Hindlimb muscle (tissue), 1 donor: Measurements from ENCODE around the gene PDIA6. TPM values are rescaled to one million over a fixed set of nuclear protein-coding genes. Genes with fewer than 3 reads are reported as not detected.

Experiments
- DNase-seq: peaks from one replicate; pipeline ENCODE4 v3.0.0-alpha.2; 2013
- polyA plus RNA-seq: library from polyadenylated mRNA; unstranded; fragments of 120-200 nt; gene quantifications from one replicate; pipeline ENCODE4 v1.2.1, GENCODE V29; 2013; ENCODE audit not compliant: insufficient read length

PDIA6 gene
- polyA plus RNA-seq, 1 donor = 125 TPM

DNA sequence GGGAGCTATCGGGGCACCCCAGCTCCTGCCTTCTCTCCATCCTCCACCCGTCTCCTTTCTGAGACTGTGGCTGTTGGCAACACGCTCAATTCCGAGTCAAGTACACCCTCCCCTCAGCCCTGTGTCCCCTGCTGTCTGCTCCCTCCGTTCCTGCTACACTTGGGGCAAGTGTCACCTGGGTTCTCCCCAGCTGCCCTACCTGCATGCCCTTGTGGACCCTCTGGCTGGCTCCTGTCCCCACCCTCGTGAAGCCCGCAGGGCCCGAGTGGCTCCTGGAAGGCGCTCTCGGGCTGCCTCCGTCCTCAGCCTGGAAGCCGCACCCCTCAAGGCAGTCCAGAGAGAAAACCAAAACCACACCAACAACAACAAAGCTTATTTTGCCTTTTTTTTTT, 33.9 kb downstream of the PDIA6 start:
- DNase-seq = no peak

DNA sequence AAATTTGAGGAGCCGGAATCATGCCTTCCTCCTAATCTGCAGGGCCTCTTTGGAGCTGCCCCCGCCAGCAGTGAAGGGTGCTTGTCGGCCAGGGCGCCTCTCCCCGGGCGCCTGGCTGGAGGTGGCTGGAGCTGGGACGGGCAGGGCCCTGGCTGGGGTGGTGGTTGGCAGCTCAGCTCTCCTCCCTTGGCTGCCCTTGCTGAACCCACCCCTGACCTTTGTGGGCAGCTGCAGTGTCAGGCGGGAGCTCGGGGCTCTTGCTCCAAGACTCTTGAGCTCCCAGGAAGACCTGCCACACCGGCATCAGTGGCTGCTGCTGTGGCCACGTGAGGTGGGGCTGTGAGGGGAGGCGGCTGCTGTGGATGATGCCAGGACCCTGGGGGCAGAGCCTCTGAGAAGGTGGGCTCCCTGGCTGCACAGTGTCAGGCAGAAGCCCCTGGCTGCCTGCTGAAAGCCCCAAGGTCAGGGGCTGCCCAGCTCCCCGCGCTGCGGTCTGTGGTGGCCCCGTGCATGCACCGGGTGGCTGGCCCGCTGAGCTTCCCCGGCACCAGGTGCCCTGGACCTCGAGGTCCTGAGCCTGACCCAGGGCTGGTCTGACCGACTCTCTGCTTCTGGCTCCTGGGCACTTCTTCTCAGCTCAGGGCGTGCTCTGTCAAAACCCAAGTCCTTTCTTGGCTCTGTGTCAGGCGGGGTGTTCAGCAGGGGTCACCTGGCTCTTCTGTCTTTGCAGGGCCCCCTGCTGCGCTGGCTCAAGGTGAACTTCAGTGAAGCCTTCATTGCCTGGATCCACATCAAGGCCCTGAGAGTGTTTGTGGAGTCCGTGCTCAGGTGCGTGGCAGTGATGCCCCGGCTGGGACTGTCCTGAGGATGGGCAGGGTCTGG, 34.5 kb downstream of the PDIA6 start:
- no peak for DNase-seq

DNA sequence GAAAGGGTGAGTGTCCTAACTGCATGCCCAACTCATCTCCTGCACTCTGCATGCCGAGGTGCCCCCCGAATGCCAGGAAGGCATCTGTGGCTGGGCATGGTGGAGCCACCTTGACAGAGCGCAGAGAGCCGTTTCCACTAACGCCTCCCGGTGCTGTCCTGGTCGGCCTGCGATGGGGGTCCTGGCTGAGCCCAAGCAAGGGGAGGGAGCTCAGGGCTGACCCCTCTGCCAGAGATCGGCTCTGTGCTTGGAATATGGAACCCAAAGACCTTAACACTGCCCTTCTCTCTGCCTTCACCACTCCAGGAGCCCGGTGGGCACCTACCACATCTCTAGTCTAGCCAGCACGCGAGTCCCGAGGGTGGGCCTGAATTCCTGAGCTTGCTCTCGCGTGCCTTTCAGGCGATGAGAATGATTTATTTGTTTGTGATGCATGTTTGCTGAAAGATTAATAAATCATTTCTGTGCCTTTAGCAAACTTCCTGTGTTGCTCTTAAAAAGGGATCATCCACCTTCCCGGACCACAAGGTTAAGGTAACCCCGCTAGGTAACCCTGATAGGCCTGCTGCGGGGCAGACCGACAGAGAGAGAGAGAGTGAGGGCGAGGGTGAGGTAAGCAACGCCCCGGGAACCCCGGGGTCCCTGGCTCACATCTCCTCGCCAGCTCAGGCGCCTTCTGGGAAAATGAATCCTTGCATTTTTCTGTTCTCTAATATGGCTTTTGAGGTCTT, 35.3 kb downstream of the PDIA6 start:
- DNase-seq = no peak

DNA sequence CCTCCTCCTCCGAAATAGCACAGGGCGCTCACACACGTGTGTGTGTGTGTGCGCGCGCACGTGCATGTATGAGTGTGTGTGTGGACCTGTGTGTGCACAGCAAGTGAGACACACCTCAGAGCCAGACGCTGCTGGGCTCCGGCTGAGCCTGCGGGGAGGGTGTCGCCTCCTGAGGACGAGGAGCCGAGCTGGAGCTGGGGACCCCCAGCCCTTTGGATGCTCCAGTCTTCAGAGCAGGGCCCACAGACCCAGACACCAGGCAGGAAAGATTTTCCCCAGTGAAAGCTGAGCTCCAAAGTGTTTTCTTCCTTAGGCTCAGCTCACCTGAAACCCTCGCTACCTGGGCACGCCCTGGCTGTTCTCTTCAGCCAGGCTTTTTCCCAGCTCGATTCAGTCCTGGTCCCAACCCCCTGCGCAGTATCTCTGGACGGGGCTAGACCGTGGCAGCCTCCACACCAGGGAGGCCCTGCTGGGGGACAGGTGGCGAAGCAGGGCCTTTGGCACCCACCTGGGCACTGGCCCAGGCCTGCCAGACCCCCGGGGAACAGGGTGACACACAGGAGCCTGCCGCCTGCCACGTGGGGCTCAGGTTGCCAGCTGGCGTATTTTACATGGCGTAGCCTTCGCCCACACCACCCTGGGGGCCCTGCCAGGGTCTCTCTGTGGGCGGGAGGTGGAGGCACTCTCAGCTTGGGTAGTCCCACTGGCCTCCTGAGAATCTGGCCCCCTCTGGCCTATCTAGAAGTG, 36.2 kb downstream of the PDIA6 start:
- no peak for DNase-seq

DNA sequence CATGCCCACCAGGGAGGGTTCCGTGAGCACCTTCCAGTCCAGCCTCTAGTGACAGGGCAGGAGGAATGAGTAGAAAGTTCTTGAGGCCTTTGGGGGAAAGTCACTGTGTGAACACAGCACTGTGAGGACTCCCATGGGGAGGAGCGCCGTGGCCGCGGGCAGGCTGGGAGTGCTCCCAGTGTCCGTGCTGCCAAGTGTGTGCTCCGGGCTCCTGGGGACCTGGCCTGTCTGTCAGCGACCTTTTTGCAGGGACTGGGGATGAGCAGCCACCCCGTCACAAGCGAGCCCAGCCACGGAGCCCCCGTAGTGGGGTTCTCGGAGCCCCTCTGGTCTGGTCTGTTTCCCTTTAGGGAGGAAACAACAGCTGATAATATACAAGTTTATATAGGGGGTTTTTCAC, 36.8 kb downstream of the PDIA6 start:
- no peak for DNase-seq

DNA sequence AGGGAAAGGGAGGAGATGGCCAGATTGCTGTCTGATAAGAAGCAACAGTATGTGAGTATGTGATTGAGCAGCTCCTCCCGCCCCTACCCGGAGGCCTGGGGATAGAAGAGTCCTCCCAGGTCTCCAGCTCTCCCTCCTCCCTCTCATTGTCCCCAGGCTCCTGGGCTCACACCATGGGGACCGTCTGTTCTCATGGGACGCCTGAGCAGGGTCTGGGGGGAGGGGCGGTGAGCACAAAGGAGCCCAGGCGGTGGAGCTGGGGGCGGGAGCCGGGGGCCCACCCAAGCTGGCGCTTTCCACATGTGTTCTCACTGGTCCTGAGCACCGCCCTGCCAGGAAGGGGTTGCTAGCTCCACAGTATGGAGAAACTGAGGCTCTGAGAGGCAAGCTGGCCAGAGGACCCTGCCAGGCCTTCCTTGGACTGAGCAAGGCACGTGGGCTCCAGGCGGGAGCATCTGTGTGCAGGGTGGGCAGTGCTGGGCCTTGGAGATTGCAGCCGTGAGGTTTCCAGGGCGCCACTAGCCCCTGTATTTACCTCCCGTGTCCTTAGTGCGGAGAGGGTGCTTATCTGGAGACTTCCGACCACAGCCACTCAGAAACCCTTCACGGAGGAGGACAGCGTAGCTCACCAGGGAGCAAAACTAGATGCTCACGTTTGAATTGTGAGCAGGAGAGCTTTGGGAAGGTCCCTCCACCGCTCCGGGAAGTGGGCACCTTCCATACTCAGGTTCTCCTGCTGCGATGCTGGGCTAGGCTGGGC, 37.4 kb downstream of the PDIA6 start:
- DNase-seq = no peak

DNA sequence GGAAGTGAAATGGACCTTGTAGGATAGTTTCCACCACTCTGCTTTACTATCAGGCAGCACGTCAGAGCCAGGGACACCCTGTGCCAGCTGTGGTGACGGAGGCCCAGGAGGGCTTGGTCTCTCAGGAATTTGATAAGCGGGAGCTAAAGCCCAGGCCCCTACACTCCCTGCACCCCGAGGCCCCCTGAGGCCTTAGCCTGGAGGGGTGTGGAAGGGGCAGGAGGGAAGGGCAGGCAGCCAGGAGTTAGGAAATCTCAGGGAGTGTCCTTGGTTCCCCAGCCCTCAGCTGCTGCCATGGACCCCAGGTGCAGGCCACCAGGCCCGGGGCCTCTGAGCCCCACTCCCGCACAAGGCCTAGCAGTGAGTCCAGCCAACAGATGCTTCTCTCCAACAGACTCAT, 38.2 kb downstream of the PDIA6 start:
- DNase-seq = peak; percentile 16

DNA sequence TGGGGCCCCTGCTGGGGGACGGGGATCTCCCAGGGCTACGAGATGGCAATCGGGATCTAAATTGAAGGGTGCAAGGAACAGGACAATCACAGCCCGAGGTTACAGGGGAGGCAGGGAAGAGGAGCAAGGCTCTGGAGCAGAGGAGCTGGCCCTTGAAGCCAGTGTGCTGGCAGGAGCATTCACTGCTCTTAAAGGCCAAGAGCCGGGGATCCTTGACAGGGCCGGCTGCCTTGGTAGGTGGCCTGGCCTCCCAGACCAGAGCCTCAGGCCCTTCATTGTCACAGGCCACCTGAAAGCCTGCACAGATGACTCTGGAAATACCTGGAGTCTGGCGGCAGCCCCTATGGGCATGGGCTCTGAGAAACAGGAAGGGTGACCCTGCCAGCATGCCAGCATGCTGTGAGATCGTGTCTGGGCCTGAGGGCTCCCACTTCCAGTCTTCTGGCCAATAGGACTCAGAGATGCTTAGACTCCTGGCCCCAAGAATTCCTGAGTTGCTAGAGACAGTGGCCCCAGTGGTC, 38.7 kb downstream of the PDIA6 start:
- DNase-seq = no peak

DNA sequence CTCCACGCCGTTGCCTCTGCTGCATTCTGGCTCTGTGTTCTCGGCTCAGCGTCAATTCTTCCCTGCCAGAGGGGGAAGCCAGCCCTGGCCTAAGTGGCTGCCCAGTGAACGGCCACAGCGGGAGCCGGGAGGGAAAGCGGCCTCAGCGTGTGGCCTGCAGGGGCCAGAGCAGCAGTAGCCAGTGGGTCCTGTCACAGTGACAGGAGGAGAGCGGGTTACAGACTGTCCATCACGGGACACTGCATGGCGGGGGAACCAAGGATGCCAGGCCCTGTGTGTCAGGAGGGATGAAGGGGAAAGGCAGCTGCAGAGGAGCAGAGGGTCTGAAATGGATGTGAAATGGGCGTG, 39.7 kb downstream of the PDIA6 start:
- no peak for DNase-seq

DNA sequence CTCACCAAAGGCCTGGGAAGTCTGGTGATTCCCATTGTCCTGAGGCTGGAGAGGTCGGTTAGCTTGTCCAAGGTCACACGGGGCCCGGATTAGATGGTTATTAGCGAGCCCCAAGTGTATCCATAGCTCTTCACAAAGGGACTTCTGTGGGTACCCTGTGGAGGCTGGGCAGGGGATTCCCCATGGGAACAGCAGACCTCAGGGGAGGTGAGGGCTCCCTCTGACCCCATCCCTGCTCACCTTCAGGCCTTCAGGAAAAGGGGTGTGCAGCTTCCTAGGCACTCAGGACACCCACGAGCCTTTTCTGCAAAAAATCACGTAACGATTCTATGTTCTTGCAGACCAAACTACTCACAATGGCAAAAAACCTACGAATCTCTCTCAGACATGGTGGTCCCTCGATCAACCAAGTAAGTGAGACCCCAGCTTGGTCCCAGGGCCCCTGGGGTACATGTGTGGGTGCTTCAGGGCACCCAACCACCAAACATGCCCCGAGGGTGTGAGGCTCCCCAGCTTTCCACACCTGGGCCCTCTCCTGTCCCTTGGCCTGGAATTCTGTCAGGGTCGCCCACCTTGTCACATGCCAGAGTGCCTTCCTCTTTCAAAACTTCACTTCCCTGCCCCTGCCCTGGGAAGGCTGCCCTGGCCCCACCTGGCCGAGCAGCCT, 40.3 kb downstream of the PDIA6 start:
- no peak for DNase-seq

DNA sequence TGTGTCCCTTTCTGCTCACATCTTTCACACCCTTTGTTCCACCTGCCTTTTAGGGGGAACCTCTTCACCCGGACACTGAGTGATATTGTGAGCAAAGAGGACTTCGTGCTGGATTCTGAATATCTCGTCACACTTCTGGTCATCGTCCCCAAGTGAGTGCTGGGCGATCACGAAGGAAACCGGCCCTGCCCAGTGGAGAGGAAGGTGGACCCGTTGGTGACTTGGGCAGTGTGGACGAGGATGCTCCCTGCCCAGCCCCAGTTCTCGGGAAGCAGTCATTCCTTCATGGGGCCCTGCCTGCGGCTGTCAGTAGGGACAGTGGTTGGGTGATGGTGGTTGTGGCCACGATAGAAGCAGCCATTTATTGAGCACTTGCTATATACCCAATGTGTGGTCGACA, 40.8 kb downstream of the PDIA6 start:
- DNase-seq = no peak

DNA sequence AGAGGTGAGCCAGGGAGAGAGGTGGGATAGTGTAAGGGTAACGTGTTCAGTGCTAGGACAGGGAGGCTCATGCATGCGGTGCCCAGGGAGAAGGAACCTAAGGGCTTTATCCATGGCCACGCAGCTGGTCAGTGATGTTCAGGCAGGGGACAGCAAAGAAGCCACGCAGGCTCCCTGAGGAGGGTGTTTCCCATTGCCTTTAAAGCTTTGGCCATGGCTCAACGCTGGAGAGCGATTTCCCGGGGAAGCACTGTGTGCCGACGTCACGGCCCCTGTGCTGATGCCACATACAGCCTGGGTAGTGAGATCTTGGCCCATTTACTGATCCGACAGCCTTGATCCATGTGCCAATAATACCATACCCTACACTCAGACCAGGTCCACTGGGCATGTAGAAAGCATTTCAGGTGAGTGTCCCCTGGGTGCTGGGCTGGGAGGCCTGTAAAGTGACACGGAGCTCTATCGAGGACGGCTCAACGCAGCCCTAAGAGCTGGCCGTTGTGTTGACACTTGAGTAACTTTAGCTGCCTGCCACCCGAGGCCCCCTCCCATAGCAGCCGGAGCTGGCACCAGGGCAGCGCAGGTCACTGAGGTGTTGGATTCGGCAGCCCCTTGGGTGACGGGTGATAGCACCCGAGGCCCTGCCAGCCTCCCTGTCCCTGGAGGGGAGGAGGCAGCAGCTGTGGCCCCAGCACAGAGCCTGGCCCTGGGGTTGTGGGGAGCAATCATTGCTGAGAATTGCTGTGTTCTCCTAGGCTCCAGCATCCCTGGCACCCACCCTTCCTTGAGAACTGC, 41.4 kb downstream of the PDIA6 start:
- DNase-seq = no peak

DNA sequence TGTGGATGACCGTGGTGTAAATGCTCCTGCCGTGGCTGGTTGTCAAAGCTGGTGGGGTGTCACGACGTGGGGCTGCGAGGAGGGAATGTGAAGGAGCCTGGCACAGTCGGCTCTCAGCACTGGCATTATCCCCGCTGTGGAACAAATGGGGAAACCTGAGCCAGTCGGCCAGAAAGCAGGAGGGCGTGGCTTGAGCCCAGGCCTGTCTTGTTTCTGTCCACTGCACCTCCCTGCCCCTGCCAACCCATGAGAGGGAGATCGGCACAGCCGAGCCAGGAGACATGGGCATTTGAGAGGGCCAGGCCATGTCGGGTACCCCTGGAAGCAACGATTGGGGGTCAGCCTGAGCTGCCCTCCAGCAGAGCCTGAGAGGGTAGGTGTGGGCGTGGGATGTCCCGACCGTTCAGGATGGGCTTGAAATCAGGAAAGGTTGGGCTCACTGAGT, 44.5 kb downstream of the PDIA6 start:
- DNase-seq = no peak

DNA sequence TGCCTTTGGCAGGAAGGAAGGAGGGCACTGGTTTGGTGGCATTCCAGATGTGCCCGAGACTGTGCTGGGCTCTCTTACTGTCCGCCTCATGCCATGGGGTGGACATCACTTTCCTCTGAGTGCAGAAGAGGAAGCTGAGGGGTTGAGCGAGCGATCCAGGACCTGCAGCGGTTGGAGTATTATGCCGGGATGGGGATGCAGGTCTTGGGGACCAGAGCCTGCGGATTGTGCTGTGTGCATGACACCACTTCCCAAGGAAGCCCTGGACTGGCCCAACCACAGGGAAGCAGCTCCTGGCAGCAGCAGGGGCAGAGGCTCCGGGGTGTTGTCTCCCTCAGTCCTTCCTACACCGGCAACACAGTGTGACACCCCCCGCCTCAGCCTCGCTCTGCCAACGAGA, 46.7 kb downstream of the PDIA6 start:
- no peak for DNase-seq

DNA sequence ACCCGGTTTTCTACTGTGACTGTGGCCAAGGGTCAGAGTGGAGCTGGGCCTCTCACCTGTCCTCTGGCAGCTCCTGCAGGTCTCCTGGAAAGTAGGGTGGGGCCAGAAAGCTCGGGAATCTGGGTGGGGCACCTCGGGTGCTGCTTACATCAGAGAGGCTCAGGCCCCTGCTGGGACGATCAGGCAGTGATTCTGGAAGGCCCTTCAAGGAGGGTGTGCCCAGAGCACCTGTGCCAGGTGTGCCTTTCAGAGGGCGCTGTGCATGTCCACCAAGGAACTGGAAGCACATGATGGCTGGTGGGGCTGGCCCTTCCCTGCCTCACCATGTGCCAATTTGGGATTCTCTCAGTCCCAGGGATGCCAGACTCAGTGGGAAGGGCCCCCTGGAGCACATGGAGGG, 47.1 kb downstream of the PDIA6 start:
- no peak for DNase-seq

DNA sequence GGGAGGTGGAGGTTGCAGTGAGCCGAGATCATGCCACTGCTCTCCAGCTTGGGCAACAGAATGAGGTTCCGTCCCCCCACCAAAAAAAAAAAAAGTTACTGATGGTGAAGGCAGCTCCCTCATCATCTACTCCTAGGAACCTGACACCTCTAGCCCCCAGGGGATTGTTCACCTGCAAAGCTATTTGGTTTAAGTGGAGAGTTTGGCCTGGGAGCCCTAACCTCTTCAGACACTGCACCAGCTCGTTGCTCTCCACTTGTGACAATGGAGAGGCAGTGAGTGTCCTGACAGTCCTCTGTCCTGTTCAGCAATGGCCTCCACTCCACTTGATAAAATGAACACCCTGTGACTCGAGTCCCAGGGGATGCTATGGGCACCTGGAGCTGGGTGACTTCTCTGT, 47.7 kb downstream of the PDIA6 start:
- DNase-seq = no peak

DNA sequence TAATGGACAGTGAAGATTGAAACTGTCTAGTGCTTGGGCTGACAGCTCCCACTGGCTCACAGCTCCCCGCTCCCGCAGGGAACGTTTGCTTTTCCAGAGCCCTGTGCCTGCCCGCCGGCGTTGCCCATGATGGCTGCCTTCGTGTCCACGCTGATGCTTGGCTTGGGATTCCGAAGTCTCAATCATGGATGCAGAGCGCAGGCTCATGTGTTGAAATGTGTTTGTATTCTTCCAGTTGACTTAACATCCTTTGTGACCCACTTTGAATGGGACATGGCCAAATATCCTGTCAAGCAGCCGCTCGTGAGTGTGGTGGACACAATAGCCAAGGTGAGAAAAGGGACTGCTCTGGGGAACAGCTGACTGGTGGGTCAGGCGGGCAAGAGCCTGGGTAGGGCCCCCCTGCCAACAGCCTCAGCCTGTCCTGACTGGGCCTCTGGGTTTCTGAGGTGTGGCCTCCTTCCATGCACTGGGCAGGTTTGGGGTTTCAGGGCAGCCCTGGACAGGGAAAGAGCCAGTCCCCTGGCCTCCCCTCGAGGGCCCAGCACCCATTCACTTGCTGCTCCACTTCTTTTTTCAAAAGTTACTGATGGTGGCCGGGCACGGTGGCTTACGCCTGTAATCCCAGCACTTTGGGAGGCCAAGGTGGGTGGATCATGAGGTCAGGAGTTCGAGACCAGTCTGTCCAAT, 48.3 kb downstream of the PDIA6 start:
- DNase-seq = no peak

DNA sequence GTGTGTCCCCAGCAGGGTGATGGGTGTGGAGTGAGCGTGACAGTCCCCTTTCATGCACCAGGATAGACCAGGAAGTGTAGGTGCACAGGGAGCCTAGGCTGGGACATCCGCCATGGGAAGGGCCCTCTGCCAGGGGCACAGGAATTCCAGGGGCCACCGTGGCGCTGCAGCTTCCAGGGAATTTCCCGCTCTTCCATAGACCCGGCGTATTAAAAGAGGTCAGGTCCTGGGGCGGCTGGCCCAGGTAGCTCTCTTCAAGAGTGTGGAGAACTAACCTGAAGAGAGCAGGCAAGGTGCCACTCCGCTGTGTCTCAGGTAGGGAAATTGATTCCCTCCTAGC, 49.2 kb downstream of the PDIA6 start:
- no peak for DNase-seq

DNA sequence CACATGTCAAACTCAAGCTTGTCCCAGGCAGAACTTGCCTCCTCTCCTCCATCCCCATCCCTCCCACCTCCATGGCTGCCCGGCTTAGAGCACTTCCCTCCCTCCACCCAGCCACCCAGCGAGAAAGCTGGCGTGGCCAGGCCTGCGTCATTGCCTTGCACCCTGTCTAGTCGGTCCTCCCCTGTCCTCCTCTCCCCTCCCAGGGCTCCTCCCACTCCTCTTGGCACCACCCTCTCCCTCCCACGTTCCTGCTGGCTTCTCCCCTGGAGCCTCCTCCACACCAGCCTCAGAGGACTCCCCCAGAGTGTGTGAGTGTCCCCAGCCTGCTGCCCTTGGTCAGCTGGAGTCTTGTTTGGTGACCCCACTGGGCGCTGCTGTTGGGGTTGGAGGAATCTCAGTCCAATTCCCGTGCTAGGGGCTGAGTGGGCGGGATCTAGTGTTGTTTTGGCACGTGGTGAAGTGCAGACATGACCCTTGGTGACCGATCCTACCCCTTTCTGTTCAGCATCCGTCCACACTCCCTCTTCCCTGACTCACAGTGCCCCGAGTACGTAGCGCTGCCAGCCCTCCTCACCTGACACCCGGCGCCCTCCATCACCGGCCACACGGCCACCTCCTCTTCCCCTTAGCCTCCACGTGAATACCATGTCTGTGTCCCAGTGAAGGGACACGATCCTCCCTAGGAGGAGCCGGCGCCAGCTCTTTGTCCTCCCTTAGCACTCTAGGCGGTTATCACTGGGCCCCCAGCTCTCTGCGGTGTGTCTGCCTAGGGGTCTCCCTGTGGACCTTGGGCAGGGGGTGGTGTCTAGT, 49.7 kb downstream of the PDIA6 start:
- no peak for DNase-seq

DNA sequence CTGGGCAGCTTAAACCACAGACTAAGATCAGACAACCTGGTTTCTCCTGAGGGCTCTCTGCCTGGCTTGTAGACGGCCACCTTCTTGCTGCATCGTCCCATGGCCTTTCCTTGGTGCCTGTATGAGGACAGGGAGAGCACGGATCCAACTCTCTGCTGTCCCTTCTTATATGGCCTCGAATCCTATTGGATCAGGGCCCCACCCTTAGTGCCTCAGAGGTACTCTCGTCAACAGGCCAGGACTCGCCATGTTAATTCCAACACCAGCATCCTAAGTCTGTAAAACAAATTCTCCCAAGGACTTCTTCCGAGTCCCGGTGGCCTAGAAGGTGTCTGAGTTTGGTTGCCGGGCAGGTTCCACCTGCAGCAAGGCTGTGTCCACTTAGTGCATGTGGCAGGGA, 51.0 kb downstream of the PDIA6 start:
- no peak for DNase-seq
